KMS-11 (cell line): ENCODE data around the gene DSCAML1.
"Not testable (repeated sequence)": the region's sequence is repeated elsewhere in the genome, so short reads cannot be mapped to it uniquely, and the experiment has no call there.

Source experiments
- H2AFZ ChIP-seq: fragments of 200-600 bp; sonication (generic); 2 replicates; pipeline ENCODE4 v1.6.1; 2016; ENCODE audit warnings: antibody characterized with exemption, mixed run types, low read depth
- H3K27ac ChIP-seq: fragments of 200-600 bp; sonication (generic); 2 replicates; pipeline ENCODE4 v1.6.1; 2016; ENCODE audit warnings: mild to moderate bottlenecking, mixed run types
- H3K27me3 ChIP-seq: fragments of 200-600 bp; sonication (generic); 2 replicates; pipeline ENCODE4 v1.6.1; 2017; ENCODE audit warnings: mild to moderate bottlenecking, low read depth, mixed run types, moderate library complexity; ENCODE audit not compliant: insufficient read depth
- H3K36me3 ChIP-seq: fragments of 200-600 bp; sonication (generic); 2 replicates; pipeline ENCODE4 v1.6.1; 2017; ENCODE audit warnings: mild to moderate bottlenecking, mixed run types; ENCODE audit not compliant: insufficient read depth
- H3K4me1 ChIP-seq: fragments of 200-600 bp; sonication (generic); 2 replicates; pipeline ENCODE4 v1.6.1; 2016; ENCODE audit warnings: mild to moderate bottlenecking, low read depth, mixed run types; ENCODE audit not compliant: poor library complexity, severe bottlenecking
- H3K4me2 ChIP-seq: fragments of 200-600 bp; sonication (generic); 2 replicates; pipeline ENCODE4 v1.7.0; 2016; ENCODE audit warnings: mild to moderate bottlenecking, mixed run types
- H3K4me3 ChIP-seq: fragments of 200-600 bp; sonication (generic); IDR thresholded peaks from 2 replicates; pipeline ENCODE4 v1.6.1; 2017; ENCODE audit warnings: low read depth, low read length, mixed read lengths; ENCODE audit not compliant: insufficient read depth
- H3K79me2 ChIP-seq: fragments of 200-600 bp; sonication (generic); 2 replicates; pipeline ENCODE4 v1.6.1; 2016; ENCODE audit warnings: low read depth, mixed run types; ENCODE audit not compliant: insufficient read depth
- H3K9ac ChIP-seq: fragments of 200-600 bp; sonication (generic); 2 replicates; pipeline ENCODE4 v1.6.1; 2016; ENCODE audit warnings: mild to moderate bottlenecking, mixed run types
- H4K20me1 ChIP-seq: fragments of 200-600 bp; sonication (generic); 2 replicates; pipeline ENCODE4 v1.6.1; 2016; ENCODE audit warnings: mild to moderate bottlenecking, mixed run types; ENCODE audit not compliant: insufficient read depth
- CTCF ChIP-seq: fragments of 200-600 bp; sonication (generic); conservative IDR thresholded peaks from 2 replicates; pipeline ENCODE4 v1.6.1; 2017; ENCODE audit warnings: low read depth, mild to moderate bottlenecking, antibody characterized with exemption, low read length, moderate library complexity, mixed read lengths

The DSCAML1 gene

GRCh38 chr11:117409511-117409910, 387.5 kb downstream of the DSCAML1 start:
- no peaks in the 10 kb centered on the region for H3K27me3 ChIP-seq
- H3K27ac ChIP-seq: no peak overlapping the region
- H3K4me2 ChIP-seq: no peak overlapping the region
- no peaks in the 10 kb centered on the region for H3K4me1 ChIP-seq
- no peaks in the 10 kb centered on the region for H4K20me1 ChIP-seq
- TF ChIP-seq CTCF: no peak
- no peak overlapping the region for H3K4me3 ChIP-seq
- no peak overlapping the region for H2AFZ ChIP-seq
- no peaks in the 10 kb centered on the region for H3K36me3 ChIP-seq
- H3K9ac ChIP-seq: no peak overlapping the region
- no peaks in the 10 kb centered on the region for H3K79me2 ChIP-seq

GRCh38 chr11:117408356-117408755, 388.7 kb downstream of the DSCAML1 start:
- Histone ChIP-seq H3K36me3 (no peaks in the 10 kb centered on the region), H4K20me1 (no peaks in the 10 kb centered on the region), H3K4me3 (no peak overlapping the region), H2AFZ (no peak overlapping the region), H3K27ac (no peak overlapping the region), H3K4me2 (no peak overlapping the region), H3K27me3 (no peaks in the 10 kb centered on the region), H3K4me1 (no peaks in the 10 kb centered on the region), H3K79me2 (no peaks in the 10 kb centered on the region), H3K9ac (no peak overlapping the region)
- no peak for TF ChIP-seq CTCF

- no peaks in the 10 kb centered on the region for H3K4me1 ChIP-seq
- H3K27me3 ChIP-seq: no peaks in the 10 kb centered on the region
- no peaks in the 10 kb centered on the region for H3K36me3 ChIP-seq
- H3K27ac ChIP-seq: no peak overlapping the region
- H4K20me1 ChIP-seq: no peaks in the 10 kb centered on the region
- no peak for TF ChIP-seq CTCF
- H3K9ac ChIP-seq: no peak overlapping the region
- no peak overlapping the region for H2AFZ ChIP-seq
- H3K4me2 ChIP-seq: no peak overlapping the region
- H3K79me2 ChIP-seq: no peaks in the 10 kb centered on the region
- H3K4me3 ChIP-seq: no peak overlapping the region
These were observed 390.0 kb downstream of the DSCAML1 start for GRCh38 chr11:117407016-117407415.

- not testable (repeated sequence) for H3K4me3 ChIP-seq, H3K4me2 ChIP-seq, H3K9ac ChIP-seq, H3K36me3 ChIP-seq, H2AFZ ChIP-seq, H3K4me1 ChIP-seq, H3K27me3 ChIP-seq, H3K27ac ChIP-seq, H4K20me1 ChIP-seq, H3K79me2 ChIP-seq
These were observed 391.1 kb downstream of the DSCAML1 start for GRCh38 chr11:117405898-117406297.

- H3K79me2 ChIP-seq, H3K36me3 ChIP-seq, H3K9ac ChIP-seq, H2AFZ ChIP-seq, H3K27me3 ChIP-seq, H3K4me3 ChIP-seq, H3K27ac ChIP-seq, H4K20me1 ChIP-seq, H3K4me1 ChIP-seq, H3K4me2 ChIP-seq: not testable (repeated sequence)
These were observed 397.7 kb downstream of the DSCAML1 start for GRCh38 chr11:117399100-117399840.

GRCh38 chr11:117398618-117399017, 398.4 kb downstream of the DSCAML1 start:
- H3K4me1 ChIP-seq, H3K36me3 ChIP-seq, H4K20me1 ChIP-seq, H3K9ac ChIP-seq, H3K27ac ChIP-seq, H3K79me2 ChIP-seq, H3K4me3 ChIP-seq, H3K4me2 ChIP-seq, H2AFZ ChIP-seq, H3K27me3 ChIP-seq: not testable (repeated sequence)
